B cell (primary cell): Measurements from ENCODE around the gene DCPS.

ENCODE experiments used
- EZH2 ChIP-seq: IDR thresholded peaks from 2 replicates; pipeline ENCODE4 v1.6.1; 2012; ENCODE audit warnings: borderline replicate concordance, low read depth, mild to moderate bottlenecking, moderate library complexity, low read length; ENCODE audit not compliant: insufficient read depth, poor library complexity, severe bottlenecking
- TF ChIP-seq, protein P1 (sequence below): fragments of 200-600 bp; IDR thresholded peaks from one replicate; pipeline ENCODE4 v1.8.0; 2022; ENCODE audit warnings: antibody characterized with exemption, mild to moderate bottlenecking

DNA sequence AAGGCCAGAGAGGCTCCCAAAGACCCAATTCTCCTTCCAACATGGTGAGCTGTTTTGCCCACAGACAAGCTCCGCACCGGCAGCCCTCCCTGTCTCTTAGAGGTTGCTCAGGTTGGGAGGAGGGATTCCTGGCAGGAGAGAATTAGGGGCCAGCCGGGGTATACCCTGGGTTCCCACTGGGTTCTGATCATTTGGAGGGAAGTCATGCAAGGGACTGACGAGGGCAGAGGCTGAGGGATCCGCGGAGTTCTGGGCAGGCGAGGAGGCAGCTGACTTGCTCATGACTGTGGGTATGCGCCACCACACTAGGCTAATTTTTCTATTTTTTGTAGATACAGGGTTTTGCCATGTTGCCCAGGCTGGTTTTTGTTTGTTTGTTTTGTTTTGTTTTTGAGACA lies 56.2 kb downstream of the DCPS start:
- TF ChIP-seq, protein P1, sequence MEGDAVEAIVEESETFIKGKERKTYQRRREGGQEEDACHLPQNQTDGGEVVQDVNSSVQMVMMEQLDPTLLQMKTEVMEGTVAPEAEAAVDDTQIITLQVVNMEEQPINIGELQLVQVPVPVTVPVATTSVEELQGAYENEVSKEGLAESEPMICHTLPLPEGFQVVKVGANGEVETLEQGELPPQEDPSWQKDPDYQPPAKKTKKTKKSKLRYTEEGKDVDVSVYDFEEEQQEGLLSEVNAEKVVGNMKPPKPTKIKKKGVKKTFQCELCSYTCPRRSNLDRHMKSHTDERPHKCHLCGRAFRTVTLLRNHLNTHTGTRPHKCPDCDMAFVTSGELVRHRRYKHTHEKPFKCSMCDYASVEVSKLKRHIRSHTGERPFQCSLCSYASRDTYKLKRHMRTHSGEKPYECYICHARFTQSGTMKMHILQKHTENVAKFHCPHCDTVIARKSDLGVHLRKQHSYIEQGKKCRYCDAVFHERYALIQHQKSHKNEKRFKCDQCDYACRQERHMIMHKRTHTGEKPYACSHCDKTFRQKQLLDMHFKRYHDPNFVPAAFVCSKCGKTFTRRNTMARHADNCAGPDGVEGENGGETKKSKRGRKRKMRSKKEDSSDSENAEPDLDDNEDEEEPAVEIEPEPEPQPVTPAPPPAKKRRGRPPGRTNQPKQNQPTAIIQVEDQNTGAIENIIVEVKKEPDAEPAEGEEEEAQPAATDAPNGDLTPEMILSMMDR, result no peak
- TF ChIP-seq EZH2, result no peak
